H9 (cell line): ENCODE measurements around the gene HTRA1. TPM values are rescaled to one million over a fixed set of nuclear protein-coding genes. Genes with fewer than 3 reads are reported as not detected.

Experiments
- DNase-seq: peaks from one replicate; pipeline ENCODE4 v3.0.0-alpha.2; 2017
- H2AFZ ChIP-seq: one replicate; pipeline ENCODE4 v1.6.1; 2013; ENCODE audit warnings: mild to moderate bottlenecking, low read length, control low read depth, moderate library complexity
- H2AK5ac ChIP-seq: 2 replicates; pipeline ENCODE4 v1.6.1; 2013; ENCODE audit warnings: low read length, control low read depth, mixed read lengths; ENCODE audit not compliant: insufficient read length
- H2BK120ac ChIP-seq: one replicate; pipeline ENCODE4 v1.6.1; 2013; ENCODE audit warnings: low read depth, mild to moderate bottlenecking, low read length, control low read depth, inconsistent platforms; ENCODE audit not compliant: poor library complexity, severe bottlenecking
- H2BK12ac ChIP-seq: 2 replicates; pipeline ENCODE4 v1.6.1; 2013; ENCODE audit warnings: low read length, control low read depth, mixed read lengths, low read depth; ENCODE audit not compliant: insufficient read length
- H2BK15ac ChIP-seq: 2 replicates; pipeline ENCODE4 v1.6.1; 2013; ENCODE audit warnings: low read depth, low read length, control low read depth
- H2BK20ac ChIP-seq: one replicate; pipeline ENCODE4 v1.6.1; 2013; ENCODE audit warnings: low read depth, mild to moderate bottlenecking, low read length, control low read depth, inconsistent platforms; ENCODE audit not compliant: poor library complexity, severe bottlenecking
- H2BK5ac ChIP-seq: 2 replicates; pipeline ENCODE4 v1.6.1; 2013; ENCODE audit warnings: low read length, control low read depth, mixed read lengths; ENCODE audit not compliant: insufficient read length
- H3K14ac ChIP-seq: 2 replicates; pipeline ENCODE4 v1.6.1; 2013; ENCODE audit warnings: low read length, control low read depth; ENCODE audit not compliant: insufficient read depth
- H3K18ac ChIP-seq: 2 replicates; pipeline ENCODE4 v1.6.1; 2013; ENCODE audit warnings: low read depth, mild to moderate bottlenecking, mixed read lengths, low read length, control low read depth; ENCODE audit not compliant: insufficient read length
- H3K23ac ChIP-seq: 2 replicates; pipeline ENCODE4 v1.6.1; 2013; ENCODE audit warnings: low read length, control low read depth, mixed read lengths, low read depth; ENCODE audit not compliant: insufficient read length
- H3K23me2 ChIP-seq: 2 replicates; pipeline ENCODE4 v1.6.1; 2013; ENCODE audit warnings: low read depth, mild to moderate bottlenecking, mixed read lengths, low read length, control low read depth; ENCODE audit not compliant: insufficient read length, poor library complexity, severe bottlenecking
- H3K27ac ChIP-seq: 2 replicates; pipeline ENCODE4 v1.5.1; 2013; ENCODE audit warnings: low read length, control low read depth, mixed read lengths, low read depth; ENCODE audit not compliant: insufficient read length
- H3K27me3 ChIP-seq: 2 replicates; pipeline ENCODE4 v1.6.1; 2013; ENCODE audit warnings: low read length, control low read depth, inconsistent platforms; ENCODE audit not compliant: insufficient read depth
- H3K4ac ChIP-seq: 2 replicates; pipeline ENCODE4 v1.6.1; 2013; ENCODE audit warnings: low read depth, mild to moderate bottlenecking, control low read depth, inconsistent platforms, low read length, moderate library complexity
- H3K4me1 ChIP-seq: 2 replicates; pipeline ENCODE4 v1.6.1; 2013; ENCODE audit warnings: low read length, control low read depth, inconsistent platforms; ENCODE audit not compliant: insufficient read depth
- H3K4me2 ChIP-seq: 2 replicates; pipeline ENCODE4 v1.6.1; 2013; ENCODE audit warnings: low read length, control low read depth, mixed read lengths; ENCODE audit not compliant: insufficient read length, insufficient read depth
- H3K56ac ChIP-seq: 2 replicates; pipeline ENCODE4 v1.6.1; 2013; ENCODE audit warnings: low read depth, mild to moderate bottlenecking, mixed read lengths, low read length, control low read depth; ENCODE audit not compliant: insufficient read length
- H3K79me1 ChIP-seq: 2 replicates; pipeline ENCODE4 v1.6.1; 2013; ENCODE audit warnings: low read depth, mild to moderate bottlenecking, moderate library complexity, low read length, control low read depth, inconsistent platforms; ENCODE audit not compliant: insufficient read depth, poor library complexity, severe bottlenecking
- H3K79me2 ChIP-seq: 2 replicates; pipeline ENCODE4 v1.6.1; 2013; ENCODE audit warnings: low read length, control low read depth, inconsistent platforms; ENCODE audit not compliant: insufficient read depth
- H3K9ac ChIP-seq: 2 replicates; pipeline ENCODE4 v1.6.1; 2013; ENCODE audit warnings: low read length, control low read depth, mixed read lengths; ENCODE audit not compliant: insufficient read length; ENCODE audit errors: extremely low read depth
- H3K9me3 ChIP-seq: one replicate; pipeline ENCODE4 v1.6.1; 2013; ENCODE audit warnings: low read depth, low read length, inconsistent platforms; ENCODE audit not compliant: control insufficient read depth
- H3T11ph ChIP-seq: one replicate; pipeline ENCODE4 v1.6.1; 2013; ENCODE audit warnings: mild to moderate bottlenecking, low read length, control low read depth, inconsistent platforms
- H4K20me1 ChIP-seq: one replicate; pipeline ENCODE4 v1.6.1; 2013; ENCODE audit not compliant: control insufficient read depth, insufficient read length, insufficient read depth
- H4K5ac ChIP-seq: 2 replicates; pipeline ENCODE4 v1.6.1; 2013; ENCODE audit warnings: low read depth, mild to moderate bottlenecking, mixed read lengths, low read length, control low read depth; ENCODE audit not compliant: insufficient read length
- H4K8ac ChIP-seq: replicated peaks from 2 replicates; pipeline ENCODE4 v1.6.1; 2013; ENCODE audit warnings: low read length, control low read depth, mixed read lengths, low read depth; ENCODE audit not compliant: insufficient read length
- H4K91ac ChIP-seq: 2 replicates; pipeline ENCODE4 v1.6.1; 2013; ENCODE audit warnings: low read depth, mild to moderate bottlenecking, moderate library complexity, mixed read lengths, low read length, control low read depth; ENCODE audit not compliant: insufficient read length
- H3K27ac Mint-ChIP-seq, 3 experiments: 2 replicates in 2 of 3; 3 replicates in 1 of 3; pipeline ENCODE4 v1.8.0; 2020 to 2021; ENCODE audit warnings: mixed read lengths in 3 of 3, mild to moderate bottlenecking in 1 of 3, moderate library complexity in 1 of 3
- H3K27me3 Mint-ChIP-seq: 2 replicates; pipeline ENCODE4 v1.8.0; 2021; ENCODE audit warnings: low read depth, mild to moderate bottlenecking, moderate library complexity, mixed read lengths
- H3K36me3 Mint-ChIP-seq, 3 experiments: 2 replicates in 2 of 3; 3 replicates in 1 of 3; pipeline ENCODE4 v1.8.0; 2020 to 2021; ENCODE audit warnings: low read depth in 3 of 3, mixed read lengths in 3 of 3; ENCODE audit not compliant: insufficient read depth in 1 of 3
- H3K4me1 Mint-ChIP-seq, 2 experiments: 2 replicates each; pipeline ENCODE4 v1.8.0; 2020; ENCODE audit warnings: mixed read lengths in 2 of 2
- H3K4me3 Mint-ChIP-seq, 2 experiments: 2 replicates in 1 of 2; 3 replicates in 1 of 2; pipeline ENCODE4 v1.8.0; 2020 to 2021; ENCODE audit warnings: mild to moderate bottlenecking in 2 of 2, mixed read lengths in 2 of 2, moderate library complexity in 1 of 2
- H3K9me3 Mint-ChIP-seq, 2 experiments: 2 replicates in 1 of 2; 3 replicates in 1 of 2; pipeline ENCODE4 v1.8.0; 2020; ENCODE audit warnings: mild to moderate bottlenecking in 2 of 2, mixed read lengths in 2 of 2, moderate library complexity in 1 of 2
- WGBS: extraction: QIAGEN DNeasy Blood & Tissue Kit; methylation state at CpG from one replicate; pipeline ENCODE4 v1.1.7; 2013; ENCODE audit warnings: missing lambda C conversion rate, low lambda C conversion rate, mixed read lengths; ENCODE audit not compliant: insufficient read length; ENCODE audit errors: extremely low coverage; 5-methylcytosine and 5-hydroxymethylcytosine counted together
- total RNA-seq: library from RNA; stranded (reverse); gene quantifications from 2 replicates; pipeline ENCODE4 v1.2.1, GENCODE V29; 2021
- TF ChIP-seq, protein P1 (sequence below): fragments of 200-600 bp; sonication (generic); conservative IDR thresholded peaks from 3 replicates; pipeline ENCODE4 v1.8.0; 2021; ENCODE audit warnings: antibody characterized with exemption, mild to moderate bottlenecking

The HTRA1 gene
- total RNA-seq, 1 experiment from 2014 or later: 11.1 TPM

- Histone ChIP-seq H2BK20ac (no peak overlapping the region), H3K27ac (no peak overlapping the region), H3K9ac (no peak overlapping the region), H3K79me2 (no peaks in the 10 kb centered on the region), H3K27me3 (no peaks in the 10 kb centered on the region), H2AK5ac (no peak overlapping the region), H4K91ac (no peak overlapping the region), H3K79me1 (no peaks in the 10 kb centered on the region), H3K4me2 (no peak overlapping the region), H2BK5ac (no peak overlapping the region), H2BK15ac (no peak overlapping the region), H4K20me1 (no peaks in the 10 kb centered on the region), H4K8ac (no peak overlapping the region), H3K9me3 (no peaks in the 10 kb centered on the region), H3K56ac (no peak overlapping the region), H3K4ac (no peak overlapping the region), H3K14ac (no peak overlapping the region), H3K4me1 (no peaks in the 10 kb centered on the region), H3K23me2 (no peaks in the 10 kb centered on the region), H3K23ac (no peak overlapping the region), H3K18ac (no peak overlapping the region), H2BK12ac (no peak overlapping the region), H2AFZ (no peak overlapping the region), H4K5ac (no peak overlapping the region), H3T11ph (no peak overlapping the region), H2BK120ac (no peak overlapping the region)
- peaks cover 0 to 2% (median 0%) of the 10 kb centered on the region in 3 experiments; a peak in 3 of 7 replicates for H3K36me3 Mint-ChIP-seq
- H3K4me3 Mint-ChIP-seq: no peak overlapping the region
- H3K27ac Mint-ChIP-seq: no peak overlapping the region
- no CpG with 5 or more reads among the region's 3 CpGs for WGBS
- peaks cover 4% of the 10 kb centered on the region for H3K27me3 Mint-ChIP-seq
- no peak for DNase-seq
- H3K4me1 Mint-ChIP-seq: peaks cover 5 to 8% of the 10 kb centered on the region in 2 experiments; a peak in 2 of 4 replicates
- H3K9me3 Mint-ChIP-seq: peaks cover 4 to 8% of the 10 kb centered on the region in 2 experiments; a peak in 4 of 5 replicates
- TF ChIP-seq, protein P1, sequence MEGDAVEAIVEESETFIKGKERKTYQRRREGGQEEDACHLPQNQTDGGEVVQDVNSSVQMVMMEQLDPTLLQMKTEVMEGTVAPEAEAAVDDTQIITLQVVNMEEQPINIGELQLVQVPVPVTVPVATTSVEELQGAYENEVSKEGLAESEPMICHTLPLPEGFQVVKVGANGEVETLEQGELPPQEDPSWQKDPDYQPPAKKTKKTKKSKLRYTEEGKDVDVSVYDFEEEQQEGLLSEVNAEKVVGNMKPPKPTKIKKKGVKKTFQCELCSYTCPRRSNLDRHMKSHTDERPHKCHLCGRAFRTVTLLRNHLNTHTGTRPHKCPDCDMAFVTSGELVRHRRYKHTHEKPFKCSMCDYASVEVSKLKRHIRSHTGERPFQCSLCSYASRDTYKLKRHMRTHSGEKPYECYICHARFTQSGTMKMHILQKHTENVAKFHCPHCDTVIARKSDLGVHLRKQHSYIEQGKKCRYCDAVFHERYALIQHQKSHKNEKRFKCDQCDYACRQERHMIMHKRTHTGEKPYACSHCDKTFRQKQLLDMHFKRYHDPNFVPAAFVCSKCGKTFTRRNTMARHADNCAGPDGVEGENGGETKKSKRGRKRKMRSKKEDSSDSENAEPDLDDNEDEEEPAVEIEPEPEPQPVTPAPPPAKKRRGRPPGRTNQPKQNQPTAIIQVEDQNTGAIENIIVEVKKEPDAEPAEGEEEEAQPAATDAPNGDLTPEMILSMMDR: no peak
Measured at GRCh38 chr10:122521011-122521410, 59.7 kb downstream of the HTRA1 start.
